Measurements from ENCODE around the gene RBM38.

Gene RBM38

GRCh38 chr20:57399587-57400155 lies 8.5 kb downstream of the RBM38 start:
- no peak for TF ChIP-seq ZNF274 (IDR thresholded peaks at IDR 0.05; ENCODE audit: low read depth, low read length)
- H3K4me3 ChIP-seq (ENCODE audit: low read length) = peak overlapping the region; percentile 37; the same call in 1 of the 2 replicates

GRCh38 chr20:57400231-57400701 lies 9.1 kb downstream of the RBM38 start:
- no peak for TF ChIP-seq ZNF274 (IDR thresholded peaks at IDR 0.05; ENCODE audit: low read depth, low read length)
- no peak overlapping the region; the same call in 1 of the 2 replicates for H3K4me3 ChIP-seq (ENCODE audit: low read length)

GRCh38 chr20:57400821-57401564 lies 9.8 kb downstream of the RBM38 start:
- TF ChIP-seq ZNF274 (IDR thresholded peaks at IDR 0.05; ENCODE audit: low read depth, low read length) = no peak
- no peak overlapping the region for H3K4me3 ChIP-seq (ENCODE audit: low read length)

GRCh38 chr20:57401565-57401918 lies 10.3 kb downstream of the RBM38 start:
- H3K4me3 ChIP-seq (ENCODE audit: low read length) = no peak overlapping the region
- TF ChIP-seq ZNF274 (IDR thresholded peaks at IDR 0.05; ENCODE audit: low read depth, low read length) = no peak

- no peak for TF ChIP-seq ZNF274 (IDR thresholded peaks at IDR 0.05; ENCODE audit: low read depth, low read length)
- H3K4me3 ChIP-seq (ENCODE audit: low read length) = no peak overlapping the region
Observed at GRCh38 chr20:57402206-57403125, 11.3 kb downstream of the RBM38 start.

GRCh38 chr20:57403216-57403615 lies 12.0 kb downstream of the RBM38 start:
- no peak for TF ChIP-seq ZNF274 (IDR thresholded peaks at IDR 0.05; ENCODE audit: low read depth, low read length)

GRCh38 chr20:57404006-57404405 lies 12.8 kb downstream of the RBM38 start:
- no peak overlapping the region for H3K4me3 ChIP-seq (ENCODE audit: low read length)
- TF ChIP-seq ZNF274 (IDR thresholded peaks at IDR 0.05; ENCODE audit: low read depth, low read length) = no peak

More at GRCh38 chr20:57403216-57403615, 12.0 kb downstream of the RBM38 start:
- H3K4me3 ChIP-seq (ENCODE audit: low read length) = no peak overlapping the region

- no peak overlapping the region for H3K4me3 ChIP-seq (ENCODE audit: low read length)
- TF ChIP-seq ZNF274 (IDR thresholded peaks at IDR 0.05; ENCODE audit: low read depth, low read length) = no peak
Observed at GRCh38 chr20:57404419-57405072, 13.3 kb downstream of the RBM38 start.

- H3K4me3 ChIP-seq (ENCODE audit: low read length) = no peak overlapping the region
- TF ChIP-seq ZNF274 (IDR thresholded peaks at IDR 0.05; ENCODE audit: low read depth, low read length) = no peak
Observed at GRCh38 chr20:57405236-57406016, 14.2 kb downstream of the RBM38 start.

GRCh38 chr20:57407541-57407956 lies 16.4 kb downstream of the RBM38 start:
- H3K4me3 ChIP-seq (ENCODE audit: low read length) = no peak overlapping the region
- no peak for TF ChIP-seq ZNF274 (IDR thresholded peaks at IDR 0.05; ENCODE audit: low read depth, low read length)

- no peak for TF ChIP-seq ZNF274 (IDR thresholded peaks at IDR 0.05; ENCODE audit: low read depth, low read length)
- no peak overlapping the region for H3K4me3 ChIP-seq (ENCODE audit: low read length)
Observed at GRCh38 chr20:57408131-57408530, 16.9 kb downstream of the RBM38 start.

- H3K4me3 ChIP-seq (ENCODE audit: low read length) = no peak overlapping the region
- TF ChIP-seq ZNF274 (IDR thresholded peaks at IDR 0.05; ENCODE audit: low read depth, low read length) = no peak
Observed at GRCh38 chr20:57408536-57409233, 17.5 kb downstream of the RBM38 start.

GRCh38 chr20:57409316-57409671 lies 18.1 kb downstream of the RBM38 start:
- H3K4me3 ChIP-seq (ENCODE audit: low read length) = no peak overlapping the region
- no peak for TF ChIP-seq ZNF274 (IDR thresholded peaks at IDR 0.05; ENCODE audit: low read depth, low read length)
